ENCODE results near the gene BRD1. TPM values are rescaled to one million over a fixed set of nuclear protein-coding genes. Genes with fewer than 3 reads are reported as not detected.
"Not testable (repeated sequence)": the region's sequence is repeated elsewhere in the genome, so short reads cannot be mapped to it uniquely, and the experiment has no call there.

The BRD1 gene
- total and polyA plus RNA-seq, 2 donors, result 26.3 to 29.4 TPM

GRCh38 chr22:49764127-49764581, 63.5 kb downstream of the BRD1 start:
- DNase-seq (ENCODE audit: extremely low spot score), result no peak
- H3K36me3 ChIP-seq (ENCODE audit: insufficient read depth), result no peaks in the 10 kb centered on the region
- 66% methylated on average over 24 of the region's 24 CpGs for WGBS
- no peak overlapping the region for H3K4me3 ChIP-seq (ENCODE audit: low read depth, low read length)
- no peak overlapping the region for H3K27ac ChIP-seq (ENCODE audit: low read depth)
- no peaks in the 10 kb centered on the region for H3K4me1 ChIP-seq (ENCODE audit: insufficient read depth)

- WGBS, result 90% methylated on average over 13 of the region's 13 CpGs
- DNase-seq (ENCODE audit: extremely low spot score), result no peak
- H3K27ac ChIP-seq (ENCODE audit: low read depth), result no peak overlapping the region
- H3K36me3 ChIP-seq (ENCODE audit: insufficient read depth), result no peaks in the 10 kb centered on the region
- H3K4me3 ChIP-seq (ENCODE audit: low read depth, low read length), result no peak overlapping the region
- H3K4me1 ChIP-seq (ENCODE audit: insufficient read depth), result no peaks in the 10 kb centered on the region
These were observed 64.0 kb downstream of the BRD1 start for GRCh38 chr22:49763696-49764095.

- Histone ChIP-seq H3K4me1 (ENCODE audit: insufficient read depth) (no peaks in the 10 kb centered on the region), H3K4me3 (ENCODE audit: low read depth, low read length) (no peak overlapping the region), H3K27ac (ENCODE audit: low read depth) (no peak overlapping the region), H3K36me3 (ENCODE audit: insufficient read depth) (no peaks in the 10 kb centered on the region)
- 87% methylated on average over 13 of the region's 13 CpGs for WGBS
- DNase-seq (ENCODE audit: extremely low spot score), result no peak
These were observed 64.5 kb downstream of the BRD1 start for GRCh38 chr22:49763138-49763537.

- WGBS, result 94% methylated on average over 7 of the region's 7 CpGs
- H3K4me3 ChIP-seq (ENCODE audit: low read depth, low read length); H3K36me3 ChIP-seq (ENCODE audit: insufficient read depth); DNase-seq (ENCODE audit: extremely low spot score); H3K4me1 ChIP-seq (ENCODE audit: insufficient read depth); H3K27ac ChIP-seq (ENCODE audit: low read depth): not testable (repeated sequence)
These were observed 65.1 kb downstream of the BRD1 start for GRCh38 chr22:49762571-49762970.

- Histone ChIP-seq H3K27ac (ENCODE audit: low read depth) (no peak overlapping the region), H3K36me3 (ENCODE audit: insufficient read depth) (no peaks in the 10 kb centered on the region), H3K4me1 (ENCODE audit: insufficient read depth) (no peaks in the 10 kb centered on the region), H3K4me3 (ENCODE audit: low read depth, low read length) (no peak overlapping the region)
- DNase-seq (ENCODE audit: extremely low spot score), result no peak
- WGBS, result 97% methylated on average over 7 of the region's 7 CpGs
These were observed 65.8 kb downstream of the BRD1 start for GRCh38 chr22:49761836-49762235.

GRCh38 chr22:49760630-49761571, 66.8 kb downstream of the BRD1 start:
- no peak overlapping the region for H3K27ac ChIP-seq (ENCODE audit: low read depth)
- no peaks in the 10 kb centered on the region for H3K4me1 ChIP-seq (ENCODE audit: insufficient read depth)
- no peak overlapping the region for H3K4me3 ChIP-seq (ENCODE audit: low read depth, low read length)
- 72% methylated on average over 13 of the region's 13 CpGs for WGBS
- no peaks in the 10 kb centered on the region for H3K36me3 ChIP-seq (ENCODE audit: insufficient read depth)
- no peak for DNase-seq (ENCODE audit: extremely low spot score)

- no peak for DNase-seq (ENCODE audit: extremely low spot score)
- Histone ChIP-seq H3K4me1 (ENCODE audit: insufficient read depth) (no peaks in the 10 kb centered on the region), H3K36me3 (ENCODE audit: insufficient read depth) (no peaks in the 10 kb centered on the region), H3K27ac (ENCODE audit: low read depth) (no peak overlapping the region), H3K4me3 (ENCODE audit: low read depth, low read length) (no peak overlapping the region)
- 57% methylated on average over 5 of the region's 5 CpGs for WGBS
These were observed 67.4 kb downstream of the BRD1 start for GRCh38 chr22:49760280-49760629.

GRCh38 chr22:49756676-49757075, 71.0 kb downstream of the BRD1 start:
- Histone ChIP-seq H3K27ac (ENCODE audit: low read depth) (no peak overlapping the region), H3K36me3 (ENCODE audit: insufficient read depth) (no peaks in the 10 kb centered on the region), H3K4me3 (ENCODE audit: low read depth, low read length) (no peak overlapping the region), H3K4me1 (ENCODE audit: insufficient read depth) (no peaks in the 10 kb centered on the region)
- WGBS, result 90% methylated on average over 7 of the region's 7 CpGs
- no peak for DNase-seq (ENCODE audit: extremely low spot score)

- 81% methylated on average over 5 of the region's 5 CpGs for WGBS
- Histone ChIP-seq H3K4me1 (ENCODE audit: insufficient read depth) (no peaks in the 10 kb centered on the region), H3K36me3 (ENCODE audit: insufficient read depth) (no peaks in the 10 kb centered on the region), H3K27ac (ENCODE audit: low read depth) (no peak overlapping the region), H3K4me3 (ENCODE audit: low read depth, low read length) (no peak overlapping the region)
- no peak for DNase-seq (ENCODE audit: extremely low spot score)
These were observed 71.5 kb downstream of the BRD1 start for GRCh38 chr22:49756201-49756600.

GRCh38 chr22:49755631-49756001, 72.1 kb downstream of the BRD1 start:
- H3K4me3 ChIP-seq (ENCODE audit: low read depth, low read length), result no peak overlapping the region
- H3K4me1 ChIP-seq (ENCODE audit: insufficient read depth), result no peaks in the 10 kb centered on the region
- H3K36me3 ChIP-seq (ENCODE audit: insufficient read depth), result no peaks in the 10 kb centered on the region
- no peak overlapping the region for H3K27ac ChIP-seq (ENCODE audit: low read depth)
- 95% methylated on average over 10 of the region's 10 CpGs for WGBS
- no peak for DNase-seq (ENCODE audit: extremely low spot score)

GRCh38 chr22:49754696-49755630, 72.7 kb downstream of the BRD1 start:
- H3K4me3 ChIP-seq (ENCODE audit: low read depth, low read length), result no peak overlapping the region
- no peaks in the 10 kb centered on the region for H3K36me3 ChIP-seq (ENCODE audit: insufficient read depth)
- WGBS, result 59% methylated on average over 25 of the region's 25 CpGs
- no peak for DNase-seq (ENCODE audit: extremely low spot score)
- no peak overlapping the region for H3K27ac ChIP-seq (ENCODE audit: low read depth)
- no peaks in the 10 kb centered on the region for H3K4me1 ChIP-seq (ENCODE audit: insufficient read depth)

GRCh38 chr22:49753961-49754695, 73.5 kb downstream of the BRD1 start:
- WGBS, result 81% methylated on average over 20 of the region's 20 CpGs

GRCh38 chr22:49753276-49753890, 74.3 kb downstream of the BRD1 start:
- H3K4me3 ChIP-seq (ENCODE audit: low read depth, low read length), result no peak overlapping the region
- no peak for DNase-seq (ENCODE audit: extremely low spot score)
- no peak overlapping the region for H3K27ac ChIP-seq (ENCODE audit: low read depth)
- 80% methylated on average over 20 of the region's 20 CpGs for WGBS
- no peaks in the 10 kb centered on the region for H3K36me3 ChIP-seq (ENCODE audit: insufficient read depth)
- H3K4me1 ChIP-seq (ENCODE audit: insufficient read depth), result no peaks in the 10 kb centered on the region

More at GRCh38 chr22:49753961-49754695, 73.5 kb downstream of the BRD1 start:
- H3K4me3 ChIP-seq (ENCODE audit: low read depth, low read length), result no peak overlapping the region
- no peak for DNase-seq (ENCODE audit: extremely low spot score)
- H3K4me1 ChIP-seq (ENCODE audit: insufficient read depth), result no peaks in the 10 kb centered on the region
- no peak overlapping the region for H3K27ac ChIP-seq (ENCODE audit: low read depth)
- H3K36me3 ChIP-seq (ENCODE audit: insufficient read depth), result no peaks in the 10 kb centered on the region
